ENCODE results near the gene RNF8. TPM values are rescaled to one million over a fixed set of nuclear protein-coding genes. Genes with fewer than 3 reads are reported as not detected.
"Not testable (repeated sequence)": the region's sequence is repeated elsewhere in the genome, so short reads cannot be mapped to it uniquely, and the experiment has no call there.

Gene RNF8
- total and polyA plus RNA-seq, 2 donors (not counting 3 experiments of a cell fraction or from before 2014, with no cell fraction given) = 16.6 to 27.3 TPM

DNA sequence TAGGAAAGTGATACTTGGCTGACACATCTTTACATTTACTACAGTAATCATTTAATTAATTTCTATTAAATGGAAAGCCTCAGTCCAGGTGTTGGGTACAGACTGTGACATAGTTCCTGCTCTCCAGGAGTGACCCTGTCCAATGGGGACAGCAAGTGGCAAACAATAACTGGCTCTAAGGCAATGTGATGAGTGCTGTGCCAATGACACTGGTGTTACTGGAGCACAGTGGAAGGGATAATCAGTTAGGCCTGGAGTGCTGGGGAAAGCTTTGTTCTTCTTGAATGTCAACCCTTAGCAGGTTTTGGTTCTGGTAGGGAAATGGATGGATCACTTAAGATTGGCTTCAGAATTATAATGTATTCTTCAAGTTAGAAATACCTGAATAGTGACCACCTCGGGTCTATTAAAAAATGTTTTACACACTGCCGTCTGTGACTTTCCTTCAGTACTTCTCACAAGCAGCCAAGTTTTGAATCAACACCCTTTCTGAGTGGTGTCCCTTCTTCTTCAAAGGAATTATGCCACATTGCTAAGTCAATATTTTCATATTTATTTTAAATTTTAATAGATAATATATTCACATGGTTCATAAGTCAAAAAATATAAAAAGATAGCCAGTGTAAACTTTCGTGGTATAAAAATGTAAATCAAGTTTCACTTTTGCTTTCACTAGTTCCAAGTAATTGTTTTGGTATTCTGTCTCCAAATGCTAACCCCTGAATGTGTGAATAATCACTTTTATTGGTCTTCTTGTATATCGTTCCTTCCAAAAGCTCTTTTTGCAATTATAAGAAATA is 88.8 kb downstream of the RNF8 start:
- peaks cover 9 to 10% of the 10 kb centered on the region in 2 experiments for H3K36me3 ChIP-seq (ENCODE audit: control insufficient read depth in 2 of 2, extremely low read depth in 1 of 2, insufficient read depth in 2 of 2, low read length in 2 of 2)
- POLR2A ChIA-PET = no interaction called here
- H3K27me3 ChIP-seq (ENCODE audit: control insufficient read depth in 2 of 2, insufficient read depth in 2 of 2, low read length in 2 of 2) = no peaks in the 10 kb centered on the region
- no peaks in the 10 kb centered on the region for H4K20me1 ChIP-seq (replicated peaks; ENCODE audit: control insufficient read depth, extremely low read depth, insufficient read depth, low read length)
- H3K9me3 ChIP-seq (replicated peaks; ENCODE audit: control insufficient read depth, insufficient read depth, low read length) = no peaks in the 10 kb centered on the region
- no peak overlapping the region for H3K4me3 ChIP-seq (replicated peaks in 1 of 3; ENCODE audit: insufficient read depth in 1 of 3, low read depth in 1 of 3, low read length in 3 of 3)
- H2AFZ ChIP-seq (ENCODE audit: low read depth, low read length) = no peak overlapping the region
- intact Hi-C loops (cut with micrococcal nuclease) = no loop called here
- CTCF ChIA-PET = no interaction called here
- H3K27ac ChIP-seq (ENCODE audit: insufficient read depth, low read depth, low read length) = no peak overlapping the region
- BruUV-seq (replicated peaks) = no TSS peak
- peaks cover 2% of the 10 kb centered on the region for H3K79me2 ChIP-seq (ENCODE audit: control insufficient read depth, insufficient read depth, low read length)
- H3K4me1 ChIP-seq (ENCODE audit: control insufficient read depth, extremely low read depth, insufficient read depth, low read length) = no peaks in the 10 kb centered on the region
- DNase-seq (ENCODE audit: low read depth, low spot score) = peak; percentile 26
- no peak overlapping the region for H3K9ac ChIP-seq (replicated peaks; ENCODE audit: extremely low read depth, insufficient read depth, low read length)
- peak overlapping the region; percentile 40 for H3K4me2 ChIP-seq (ENCODE audit: insufficient read depth, low read length)
- dilution Hi-C loops (cut with MboI; ENCODE audit: extremely low pct_ligation_motif_present, low sequenced_read_pairs) = no loop called here
- FAIRE-seq = no peak
- no peaks in the 10 kb centered on the region for H3K9me1 ChIP-seq (replicated peaks; ENCODE audit: control insufficient read depth, extremely low read depth, insufficient read depth, low read length)
- TF ChIP-seq, protein P1, sequence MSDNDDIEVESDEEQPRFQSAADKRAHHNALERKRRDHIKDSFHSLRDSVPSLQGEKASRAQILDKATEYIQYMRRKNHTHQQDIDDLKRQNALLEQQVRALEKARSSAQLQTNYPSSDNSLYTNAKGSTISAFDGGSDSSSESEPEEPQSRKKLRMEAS (IDR thresholded peaks at IDR 0.05; ENCODE audit: insufficient read depth, insufficient read length) = no peak
- TF ChIP-seq, protein P2, sequence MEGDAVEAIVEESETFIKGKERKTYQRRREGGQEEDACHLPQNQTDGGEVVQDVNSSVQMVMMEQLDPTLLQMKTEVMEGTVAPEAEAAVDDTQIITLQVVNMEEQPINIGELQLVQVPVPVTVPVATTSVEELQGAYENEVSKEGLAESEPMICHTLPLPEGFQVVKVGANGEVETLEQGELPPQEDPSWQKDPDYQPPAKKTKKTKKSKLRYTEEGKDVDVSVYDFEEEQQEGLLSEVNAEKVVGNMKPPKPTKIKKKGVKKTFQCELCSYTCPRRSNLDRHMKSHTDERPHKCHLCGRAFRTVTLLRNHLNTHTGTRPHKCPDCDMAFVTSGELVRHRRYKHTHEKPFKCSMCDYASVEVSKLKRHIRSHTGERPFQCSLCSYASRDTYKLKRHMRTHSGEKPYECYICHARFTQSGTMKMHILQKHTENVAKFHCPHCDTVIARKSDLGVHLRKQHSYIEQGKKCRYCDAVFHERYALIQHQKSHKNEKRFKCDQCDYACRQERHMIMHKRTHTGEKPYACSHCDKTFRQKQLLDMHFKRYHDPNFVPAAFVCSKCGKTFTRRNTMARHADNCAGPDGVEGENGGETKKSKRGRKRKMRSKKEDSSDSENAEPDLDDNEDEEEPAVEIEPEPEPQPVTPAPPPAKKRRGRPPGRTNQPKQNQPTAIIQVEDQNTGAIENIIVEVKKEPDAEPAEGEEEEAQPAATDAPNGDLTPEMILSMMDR (IDR thresholded peaks at IDR 0.05; ENCODE audit: extremely low read depth in 1 of 2, insufficient read depth in 1 of 2, low read depth in 1 of 2, low read length in 2 of 2) = no peak
- TF ChIP-seq POLR2AphosphoS5 (IDR thresholded peaks at IDR 0.05; ENCODE audit: insufficient read depth, low read depth, low read length) = no peak
- no peak for TF ChIP-seq POLR2A (IDR thresholded peaks at IDR 0.05; ENCODE audit: low read depth, low read length)
- TF ChIP-seq EZH2 (IDR thresholded peaks at IDR 0.05; ENCODE audit: borderline replicate concordance, low read depth, low read length, severe bottlenecking) = no peak
- TF ChIP-seq GATA2 (IDR thresholded peaks at IDR 0.05; ENCODE audit: insufficient read depth, insufficient read length, low read depth, low read length) = no peak
- no peak for TF ChIP-seq FOS (IDR thresholded peaks at IDR 0.05; ENCODE audit: borderline replicate concordance, insufficient read depth, low read length)
- TF ChIP-seq MYC (IDR thresholded peaks at IDR 0.05; ENCODE audit: low read depth, low read length) = no peak
- TF ChIP-seq JUN (IDR thresholded peaks at IDR 0.05; ENCODE audit: borderline replicate concordance, insufficient read depth, insufficient read length, low read depth) = no peak

DNA sequence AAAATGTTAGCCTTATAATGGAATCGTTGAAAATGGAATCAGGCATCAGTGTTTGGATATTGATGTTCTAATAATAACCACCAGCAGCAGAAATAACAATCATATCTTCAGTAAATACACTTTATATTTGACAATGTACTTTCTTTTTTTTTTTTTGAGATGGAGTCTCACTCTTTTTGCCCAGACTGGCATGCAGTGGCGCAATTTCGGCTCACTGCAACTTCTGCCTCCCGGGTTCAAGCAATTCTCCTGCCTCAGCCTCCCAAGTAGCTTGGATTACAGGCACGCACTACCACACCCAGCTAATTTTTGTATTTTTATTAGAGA is 89.4 kb downstream of the RNF8 start:
- H3K79me2 ChIP-seq (ENCODE audit: control insufficient read depth, insufficient read depth, low read length); dilution Hi-C loops (cut with MboI; ENCODE audit: extremely low pct_ligation_motif_present, low sequenced_read_pairs); H3K4me3 ChIP-seq (replicated peaks in 1 of 3; ENCODE audit: insufficient read depth in 1 of 3, low read depth in 1 of 3, low read length in 3 of 3); H3K4me1 ChIP-seq (ENCODE audit: control insufficient read depth, extremely low read depth, insufficient read depth, low read length); H4K20me1 ChIP-seq (replicated peaks; ENCODE audit: control insufficient read depth, extremely low read depth, insufficient read depth, low read length); H3K27ac ChIP-seq (ENCODE audit: insufficient read depth, low read depth, low read length); CTCF ChIA-PET; BruUV-seq (replicated peaks); H3K27me3 ChIP-seq (ENCODE audit: control insufficient read depth in 2 of 2, insufficient read depth in 2 of 2, low read length in 2 of 2); DNase-seq (ENCODE audit: low read depth, low spot score); FAIRE-seq; intact Hi-C loops (cut with micrococcal nuclease); H2AFZ ChIP-seq (ENCODE audit: low read depth, low read length); H3K9ac ChIP-seq (replicated peaks; ENCODE audit: extremely low read depth, insufficient read depth, low read length); H3K9me3 ChIP-seq (replicated peaks; ENCODE audit: control insufficient read depth, insufficient read depth, low read length); H3K9me1 ChIP-seq (replicated peaks; ENCODE audit: control insufficient read depth, extremely low read depth, insufficient read depth, low read length); POLR2A ChIA-PET: not testable (repeated sequence)
- Histone ChIP-seq H3K4me2 (ENCODE audit: insufficient read depth, low read length) (peak overlapping the region; percentile 40), H3K36me3 (ENCODE audit: control insufficient read depth in 2 of 2, extremely low read depth in 1 of 2, insufficient read depth in 2 of 2, low read length in 2 of 2) (peaks cover 9 to 12% of the 10 kb centered on the region in 2 experiments)
